ENCODE measurements around the gene PCF11. TPM values are rescaled to one million over a fixed set of nuclear protein-coding genes. Genes with fewer than 3 reads are reported as not detected.

Gene PCF11
- total RNA-seq, 4 donors from 2014 or later = 80.7 to 191 (median 122) TPM

GRCh38 chr11:83152264-83152663, 4.7 kb upstream of the PCF11 start:
- intact Hi-C loops (cut with DNase I; ENCODE audit: low total_unique reads) = no loop called here
- DNase-seq = no peak
- no peak for TF ChIP-seq CTCF (IDR thresholded peaks at IDR 0.05)
- no peak for TF ChIP-seq POLR2A (IDR thresholded peaks at IDR 0.05)
- H3K27me3 ChIP-seq = no peaks in the 10 kb centered on the region
- no peaks in the 10 kb centered on the region for H3K9me3 ChIP-seq
- no peaks in the 10 kb centered on the region for H3K4me1 ChIP-seq
- no peaks in the 10 kb centered on the region for H3K36me3 ChIP-seq
- no peak overlapping the region for H3K4me3 ChIP-seq
- H3K27ac ChIP-seq = no peak overlapping the region

GRCh38 chr11:83153764-83154163, 3.2 kb upstream of the PCF11 start:
- no peak overlapping the region for H3K27ac ChIP-seq
- H3K4me1 ChIP-seq = no peaks in the 10 kb centered on the region
- intact Hi-C loops (cut with DNase I; ENCODE audit: low total_unique reads) = no loop called here
- H3K9me3 ChIP-seq = no peaks in the 10 kb centered on the region
- no peak overlapping the region for H3K4me3 ChIP-seq
- H3K27me3 ChIP-seq = no peaks in the 10 kb centered on the region
- no peaks in the 10 kb centered on the region for H3K36me3 ChIP-seq
- TF ChIP-seq CTCF (IDR thresholded peaks at IDR 0.05) = no peak
- no peak for TF ChIP-seq POLR2A (IDR thresholded peaks at IDR 0.05)
- no peak for DNase-seq

DNA sequence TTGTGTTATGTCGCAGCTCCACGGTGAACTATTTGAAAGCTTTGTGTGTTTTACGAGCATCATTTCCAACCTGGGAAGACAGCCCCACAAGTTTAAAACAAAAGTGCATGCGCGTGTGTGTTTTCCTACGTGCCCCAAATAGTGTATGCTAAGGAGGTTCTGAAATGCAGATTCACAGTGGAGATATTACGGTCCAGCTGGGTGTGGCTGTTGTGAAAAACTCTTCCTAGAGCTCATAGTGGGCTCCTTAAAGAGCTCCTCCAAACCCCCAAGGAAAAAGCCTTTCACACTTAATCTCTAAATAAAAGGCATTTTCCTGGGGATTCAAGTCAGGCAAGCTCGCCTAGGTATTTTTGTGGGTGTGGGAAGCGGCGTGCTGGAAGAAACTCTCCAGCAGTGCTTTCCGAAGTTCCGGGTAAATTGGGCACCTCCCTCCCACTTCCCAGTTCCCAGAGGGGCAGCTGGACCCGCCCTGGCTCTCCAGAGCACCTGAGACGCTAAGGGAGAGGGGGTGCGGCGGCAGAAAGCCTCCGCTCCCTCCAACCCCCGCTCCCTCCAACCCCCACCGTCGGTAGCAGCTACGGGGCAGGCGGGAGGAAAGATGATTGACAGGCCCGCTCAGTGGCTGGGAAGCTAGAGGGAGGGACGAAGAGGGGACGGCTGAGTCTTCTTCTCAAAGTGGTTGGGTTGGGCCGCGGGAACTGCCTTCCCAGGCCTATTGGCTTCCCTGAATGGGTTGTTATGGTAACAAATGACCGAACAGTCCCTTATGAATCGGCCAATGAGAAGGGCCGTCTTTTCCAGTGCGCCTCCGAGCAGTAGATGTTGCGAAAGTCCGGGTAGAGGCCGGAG, 561 bp upstream of the PCF11 start:
- peak; percentile 98 to 99 for DNase-seq
- Histone ChIP-seq H3K36me3 (no peaks in the 10 kb centered on the region), H3K9me3 (no peaks in the 10 kb centered on the region), H3K27ac (peak overlapping the region; percentile 96 to 99), H3K4me3 (peak overlapping the region; percentile 56 to 92), H3K4me1 (no peaks in the 10 kb centered on the region), H3K27me3 (no peaks in the 10 kb centered on the region)
- intact Hi-C loops (cut with DNase I; ENCODE audit: low total_unique reads) = no loop called here
- peak; percentile 68 to 77 for TF ChIP-seq POLR2A (IDR thresholded peaks at IDR 0.05)
- TF ChIP-seq CTCF (IDR thresholded peaks at IDR 0.05) = no peak

DNA sequence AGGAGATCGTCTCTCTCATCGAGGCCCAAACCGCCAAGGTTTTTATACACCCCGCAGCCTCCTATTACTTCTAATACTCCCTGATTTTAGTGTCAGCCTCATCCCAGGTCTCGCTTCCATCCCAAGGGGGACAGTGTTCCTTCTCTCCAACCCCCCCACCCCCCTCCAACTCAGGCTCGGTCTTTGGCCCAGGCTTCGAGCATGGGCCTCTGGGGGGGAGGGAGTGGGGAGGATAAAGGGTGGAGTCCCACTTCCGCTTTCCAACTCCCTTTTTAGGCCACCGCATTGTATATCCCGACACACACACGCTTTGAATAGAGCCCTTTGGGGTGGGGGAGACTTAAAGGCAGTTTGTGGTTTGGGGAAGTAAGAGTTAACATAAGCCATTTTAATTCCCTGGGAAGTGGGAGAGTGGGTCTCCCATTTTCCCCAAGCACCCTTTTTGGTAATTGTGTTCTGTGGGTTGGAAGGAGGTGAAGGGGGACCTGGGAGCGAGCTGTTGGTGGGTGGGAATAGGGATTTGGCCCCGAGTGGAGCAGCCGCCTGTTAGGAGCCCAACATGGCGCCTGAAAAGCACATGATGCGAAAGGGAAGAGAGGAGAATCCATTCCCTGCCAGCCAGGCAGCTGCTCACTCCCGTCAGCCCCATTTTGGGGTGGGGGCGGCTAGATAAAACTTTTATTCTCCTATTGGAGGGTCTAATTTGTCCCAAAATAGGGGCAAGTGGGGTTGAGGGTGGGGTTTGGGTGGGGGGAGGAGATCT, 844 bp downstream of the PCF11 start:
- Histone ChIP-seq H3K36me3 (no peaks in the 10 kb centered on the region), H3K4me1 (no peaks in the 10 kb centered on the region), H3K27me3 (no peaks in the 10 kb centered on the region), H3K27ac (peak overlapping the region; percentile 98 to 99), H3K4me3 (peak overlapping the region; percentile 68 to 98), H3K9me3 (no peaks in the 10 kb centered on the region)
- peak; percentile 54 to 56 for DNase-seq
- intact Hi-C loops (cut with DNase I; ENCODE audit: low total_unique reads) = no loop called here
- TF ChIP-seq CTCF (IDR thresholded peaks at IDR 0.05) (no peak), POLR2A (IDR thresholded peaks at IDR 0.05) (no peak)

DNA sequence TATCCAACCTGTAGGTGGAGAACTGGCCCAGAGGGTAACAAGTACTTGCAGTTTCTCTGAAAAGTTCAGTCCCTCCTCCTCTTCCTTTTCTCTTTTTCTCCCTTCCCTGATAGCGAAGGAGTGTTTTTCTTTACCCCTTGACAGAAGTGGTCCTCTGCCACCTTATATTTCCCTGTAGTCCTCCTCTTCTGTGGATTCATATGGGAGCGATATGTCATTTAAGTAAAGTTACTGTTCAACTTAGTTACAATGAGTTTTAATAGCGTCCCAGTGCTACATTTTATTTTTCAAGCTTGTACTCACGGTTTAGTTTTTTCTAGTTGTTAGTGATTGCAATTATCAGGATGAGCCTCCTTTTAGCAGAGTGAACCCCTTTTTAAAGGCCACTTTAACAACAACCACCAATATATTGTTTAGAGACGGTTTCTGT, 1.4 kb downstream of the PCF11 start:
- intact Hi-C loops (cut with DNase I; ENCODE audit: low total_unique reads) = no loop called here
- no peaks in the 10 kb centered on the region for H3K36me3 ChIP-seq
- no peak for DNase-seq
- H3K27me3 ChIP-seq = no peaks in the 10 kb centered on the region
- TF ChIP-seq CTCF (IDR thresholded peaks at IDR 0.05) (no peak), POLR2A (IDR thresholded peaks at IDR 0.05) (no peak)
- no peaks in the 10 kb centered on the region for H3K4me1 ChIP-seq
- H3K9me3 ChIP-seq = no peaks in the 10 kb centered on the region
- H3K27ac ChIP-seq = peak overlapping the region; percentile 98 to 99
- H3K4me3 ChIP-seq = peak overlapping the region; percentile 68 to 98

Data from uterus (tissue), 4 donors.